GM12891 (cell line): ENCODE results near the gene CIDEC.

Source experiments
- POLR2A ChIP-seq: IDR thresholded peaks from 2 replicates; pipeline ENCODE4 v1.6.1; 2011; ENCODE audit warnings: low read depth, low read length, control low read depth
- POLR2AphosphoS5 ChIP-seq: IDR thresholded peaks from 2 replicates; pipeline ENCODE4 v1.6.1; 2011; ENCODE audit warnings: low read depth, low read length, control low read depth
- POU2F2 ChIP-seq: IDR thresholded peaks from 2 replicates; pipeline ENCODE4 v1.6.1; 2011; ENCODE audit warnings: low read depth, mild to moderate bottlenecking, control low read depth, low read length, moderate library complexity
- SPI1 ChIP-seq: IDR thresholded peaks from 2 replicates; pipeline ENCODE4 v1.6.1; 2011; ENCODE audit warnings: low read depth, low read length, control low read depth
- TAF1 ChIP-seq: IDR thresholded peaks from 2 replicates; pipeline ENCODE4 v1.6.1; 2011; ENCODE audit warnings: low read depth, low read length, control low read depth

GRCh38 chr3:9887480-9887879, 7.4 kb upstream of the CIDEC start:
- TF ChIP-seq POU2F2 (no peak), POLR2AphosphoS5 (no peak), TAF1 (no peak), POLR2A (no peak), SPI1 (peak; percentile 63)
